ENCODE results near the gene TIMM8A. TPM values are rescaled to one million over a fixed set of nuclear protein-coding genes. Genes with fewer than 3 reads are reported as not detected.

The TIMM8A gene
- polyA plus RNA-seq, 3 donors, result 1.9 to 2.5 (median 2.4) TPM

DNA sequence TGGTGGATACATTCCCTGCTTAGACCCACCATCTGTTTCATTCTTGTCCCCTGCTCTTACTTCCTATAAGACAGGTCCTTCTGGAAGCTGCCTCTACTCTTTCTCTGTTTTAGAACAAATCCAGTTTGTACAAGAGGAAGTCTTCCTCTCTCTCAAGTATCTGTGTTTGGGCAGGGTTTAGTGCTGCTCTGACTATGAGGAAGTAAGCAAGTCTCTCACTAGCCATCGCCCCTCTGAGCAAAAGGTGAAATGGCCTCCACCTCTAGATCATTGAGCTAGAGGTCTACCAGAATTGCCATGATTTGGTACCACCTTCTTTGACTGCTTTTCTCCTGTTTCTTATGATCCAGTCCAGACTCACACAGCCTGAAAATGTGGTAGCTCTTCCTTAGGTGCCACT lies 29.0 kb upstream of the TIMM8A start:
- Histone ChIP-seq H3K36me3 (replicated peaks in 1 of 2; ENCODE audit: control insufficient read depth in 1 of 2, insufficient read depth in 2 of 2, low read length in 2 of 2) (peaks cover 15 to 33% of the 10 kb centered on the region in 2 donors), H3K9me3 (replicated peaks in 1 of 2; ENCODE audit: control insufficient read depth in 1 of 2, insufficient read depth in 1 of 2, low read length in 2 of 2) (no peaks in the 10 kb centered on the region), H4K20me1 (ENCODE audit: insufficient read depth, low read length) (peaks cover 8% of the 10 kb centered on the region), H3K4me2 (replicated peaks; ENCODE audit: extremely low read depth, low read length, poor library complexity, severe bottlenecking) (no peak overlapping the region), H2AFZ (ENCODE audit: insufficient read depth, low read depth, low read length, poor library complexity, severe bottlenecking) (peak overlapping the region; percentile 69), H3K4me3 (replicated peaks in 1 of 3; ENCODE audit: low read depth in 2 of 3, low read length in 3 of 3) (no peak overlapping the region), H3K4me1 (ENCODE audit: control insufficient read depth in 1 of 2, insufficient read depth in 2 of 2, low read length in 2 of 2) (peaks cover 10 to 12% of the 10 kb centered on the region in 2 donors), H3K79me2 (ENCODE audit: insufficient read depth, low read length) (peaks cover 58% of the 10 kb centered on the region), H3K27me3 (ENCODE audit: control insufficient read depth in 2 of 2, insufficient read depth in 2 of 2, low read length in 2 of 2) (no peaks in the 10 kb centered on the region), H3K9ac (ENCODE audit: insufficient read depth, low read length, poor library complexity, severe bottlenecking) (no peak overlapping the region), H3K27ac (ENCODE audit: low read depth in 1 of 2, low read length in 2 of 2) (peak overlapping the region in 1 of 2 donors; percentile 63)
- Mint-ChIP-seq H3K4me1 (peaks cover 6% of the 10 kb centered on the region), H3K27ac (peak overlapping the region in 6 of 7 donors; percentile 25 to 85 (median 72)), H3K9me3 (no peaks in the 10 kb centered on the region), H3K27me3 (ENCODE audit: low read depth in 3 of 3) (peaks cover 0 to 1% (median 0%) of the 10 kb centered on the region in 3 donors), H3K4me3 (no peak overlapping the region), H3K36me3 (peaks cover 15 to 17% of the 10 kb centered on the region in 2 donors)
- intact Hi-C loops (cut with micrococcal nuclease), result no loop called here
- TF ChIP-seq, protein P1, sequence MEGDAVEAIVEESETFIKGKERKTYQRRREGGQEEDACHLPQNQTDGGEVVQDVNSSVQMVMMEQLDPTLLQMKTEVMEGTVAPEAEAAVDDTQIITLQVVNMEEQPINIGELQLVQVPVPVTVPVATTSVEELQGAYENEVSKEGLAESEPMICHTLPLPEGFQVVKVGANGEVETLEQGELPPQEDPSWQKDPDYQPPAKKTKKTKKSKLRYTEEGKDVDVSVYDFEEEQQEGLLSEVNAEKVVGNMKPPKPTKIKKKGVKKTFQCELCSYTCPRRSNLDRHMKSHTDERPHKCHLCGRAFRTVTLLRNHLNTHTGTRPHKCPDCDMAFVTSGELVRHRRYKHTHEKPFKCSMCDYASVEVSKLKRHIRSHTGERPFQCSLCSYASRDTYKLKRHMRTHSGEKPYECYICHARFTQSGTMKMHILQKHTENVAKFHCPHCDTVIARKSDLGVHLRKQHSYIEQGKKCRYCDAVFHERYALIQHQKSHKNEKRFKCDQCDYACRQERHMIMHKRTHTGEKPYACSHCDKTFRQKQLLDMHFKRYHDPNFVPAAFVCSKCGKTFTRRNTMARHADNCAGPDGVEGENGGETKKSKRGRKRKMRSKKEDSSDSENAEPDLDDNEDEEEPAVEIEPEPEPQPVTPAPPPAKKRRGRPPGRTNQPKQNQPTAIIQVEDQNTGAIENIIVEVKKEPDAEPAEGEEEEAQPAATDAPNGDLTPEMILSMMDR (IDR thresholded peaks at IDR 0.05), result no peak
- peak in 2 of 3 donors; percentile 12 to 24 for DNase-seq
- WGBS (ENCODE audit: insufficient coverage), result no CpG with 5 or more reads among the region's 1 CpG

DNA sequence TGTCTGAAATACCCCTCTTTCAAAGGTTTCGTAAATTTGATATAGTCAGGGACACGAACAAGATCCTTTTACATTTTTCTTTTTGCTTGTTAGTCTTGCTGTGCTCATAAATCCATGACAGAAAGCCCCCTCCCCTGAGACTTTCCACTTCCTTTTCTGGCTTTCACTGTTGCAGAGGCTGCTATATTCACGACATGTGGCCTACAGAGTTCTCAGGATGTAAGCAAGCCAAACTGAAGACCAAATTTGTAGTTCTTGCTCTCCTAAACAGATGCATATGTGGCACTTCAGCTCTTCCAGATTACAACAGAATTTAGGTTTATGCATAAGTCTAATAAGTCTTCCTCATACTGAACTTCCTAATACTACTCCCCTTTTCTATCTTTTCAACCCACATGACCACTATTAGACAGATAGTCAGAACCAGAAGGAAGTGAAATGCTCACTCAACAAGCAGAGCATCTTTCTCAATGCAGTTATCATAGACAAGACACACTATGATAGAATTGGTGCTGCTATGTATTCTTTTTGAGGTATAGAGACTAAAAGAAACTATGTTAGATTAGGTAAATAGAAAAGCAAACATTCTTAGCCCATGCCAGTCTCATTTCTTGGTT lies 22.5 kb upstream of the TIMM8A start:
- H3K27me3 Mint-ChIP-seq (ENCODE audit: low read depth in 3 of 3), result no peaks in the 10 kb centered on the region
- H3K9ac ChIP-seq (ENCODE audit: insufficient read depth, low read length, poor library complexity, severe bottlenecking), result no peak overlapping the region
- H3K27ac ChIP-seq (ENCODE audit: low read depth in 1 of 2, low read length in 2 of 2), result no peak overlapping the region
- H3K27me3 ChIP-seq (ENCODE audit: control insufficient read depth in 2 of 2, insufficient read depth in 2 of 2, low read length in 2 of 2), result no peaks in the 10 kb centered on the region
- intact Hi-C loops (cut with micrococcal nuclease), result no loop called here
- no peak overlapping the region for H2AFZ ChIP-seq (ENCODE audit: insufficient read depth, low read depth, low read length, poor library complexity, severe bottlenecking)
- no peak for DNase-seq
- H3K36me3 ChIP-seq (replicated peaks in 1 of 2; ENCODE audit: control insufficient read depth in 1 of 2, insufficient read depth in 2 of 2, low read length in 2 of 2), result peaks cover 56 to 88% of the 10 kb centered on the region in 2 donors
- no peaks in the 10 kb centered on the region for H3K4me1 ChIP-seq (ENCODE audit: control insufficient read depth in 1 of 2, insufficient read depth in 2 of 2, low read length in 2 of 2)
- peaks cover 4% of the 10 kb centered on the region for H3K4me1 Mint-ChIP-seq
- H3K36me3 Mint-ChIP-seq, result peaks cover 43 to 44% of the 10 kb centered on the region in 2 donors
- H3K4me3 ChIP-seq (replicated peaks in 1 of 3; ENCODE audit: low read depth in 2 of 3, low read length in 3 of 3), result no peak overlapping the region
- TF ChIP-seq, protein P1 (IDR thresholded peaks at IDR 0.05), result no peak
- WGBS (ENCODE audit: insufficient coverage), result 70% methylated on average over 2 of the region's 3 CpGs
- peaks cover 12% of the 10 kb centered on the region for H4K20me1 ChIP-seq (ENCODE audit: insufficient read depth, low read length)
- H3K79me2 ChIP-seq (ENCODE audit: insufficient read depth, low read length), result peaks cover 8% of the 10 kb centered on the region
- H3K4me3 Mint-ChIP-seq, result no peak overlapping the region
- no peaks in the 10 kb centered on the region for H3K9me3 Mint-ChIP-seq
- no peaks in the 10 kb centered on the region for H3K9me3 ChIP-seq (replicated peaks in 1 of 2; ENCODE audit: control insufficient read depth in 1 of 2, insufficient read depth in 1 of 2, low read length in 2 of 2)
- H3K27ac Mint-ChIP-seq, result peak overlapping the region in 2 of 7 donors; percentile 59 to 60
- no peak overlapping the region for H3K4me2 ChIP-seq (replicated peaks; ENCODE audit: extremely low read depth, low read length, poor library complexity, severe bottlenecking)

Data from CD14-positive monocyte (primary cell).